ENCODE data around the gene IDH3A. TPM values are rescaled to one million over a fixed set of nuclear protein-coding genes. Genes with fewer than 3 reads are reported as not detected.
"Not testable (repeated sequence)": the region's sequence is repeated elsewhere in the genome, so short reads cannot be mapped to it uniquely, and the experiment has no call there.

The IDH3A gene
- total RNA-seq, 1 experiment from 2014 or later = 49.3 TPM

DNA sequence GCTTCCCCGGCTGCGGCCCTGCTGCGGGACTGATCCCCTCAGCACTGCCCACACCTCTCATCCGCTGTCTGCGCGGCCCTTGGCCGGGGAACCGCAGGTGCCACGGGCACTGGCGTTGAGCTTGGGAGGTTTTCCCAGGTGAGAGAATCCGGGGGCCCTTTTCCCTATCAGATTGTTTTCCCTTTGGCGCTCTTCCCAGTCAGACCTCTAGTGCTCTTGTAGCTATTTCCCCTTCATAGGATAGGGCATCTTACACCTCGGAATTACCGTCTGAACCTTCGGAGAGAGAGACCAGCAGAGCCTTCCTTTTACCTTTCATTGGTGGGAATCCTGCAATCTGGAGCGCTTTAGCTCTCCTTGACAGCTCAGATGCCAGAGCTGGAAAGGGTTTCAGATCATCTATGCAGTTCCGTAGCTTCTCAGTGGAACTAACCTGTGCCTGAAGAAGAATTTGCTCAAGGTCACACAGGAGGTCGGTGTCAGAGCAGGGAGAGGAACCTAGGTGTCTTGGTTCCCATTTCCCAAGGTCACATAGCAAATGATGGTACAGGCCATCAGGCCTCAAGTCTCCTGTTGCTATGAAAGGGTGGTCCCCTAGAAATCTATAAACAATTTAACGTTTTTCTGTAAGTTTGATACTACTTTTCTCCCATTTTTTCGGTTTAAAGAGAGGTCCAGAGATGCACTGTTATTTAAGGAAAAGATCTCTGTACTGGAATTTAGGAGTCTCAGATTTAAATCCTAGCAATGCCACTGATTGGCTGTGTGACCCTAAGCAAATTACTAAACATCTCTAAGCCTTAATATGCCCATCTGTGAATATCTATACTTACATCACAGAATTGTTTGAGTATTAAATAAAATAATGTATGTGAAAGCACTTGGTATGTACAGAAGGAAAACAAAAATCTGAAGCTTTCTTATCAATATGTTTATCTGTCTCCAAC lies 916 bp downstream of the IDH3A start:
- peaks cover 60% of the 10 kb centered on the region for H3K79me2 ChIP-seq (ENCODE audit: low read length)

DNA sequence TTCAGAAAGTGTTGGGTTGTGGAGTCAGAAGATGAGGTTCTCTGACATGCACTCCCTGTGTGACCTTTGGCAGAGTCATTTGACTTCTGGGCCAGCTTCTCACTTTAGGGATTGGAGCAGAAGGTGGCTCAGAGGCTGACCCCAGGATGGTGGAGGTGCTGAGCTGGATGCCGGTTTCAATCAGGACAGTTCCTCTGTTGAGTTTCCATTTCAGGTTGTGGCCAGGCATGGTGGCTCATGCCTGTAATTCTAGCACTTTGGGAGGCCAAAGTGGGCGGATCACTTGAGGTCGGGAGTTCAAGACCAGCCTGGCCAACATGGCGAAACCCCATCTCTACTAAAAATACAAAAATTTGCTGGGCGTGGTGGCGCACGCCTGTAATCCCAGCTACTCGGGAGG lies 1.9 kb downstream of the IDH3A start:
- not testable (repeated sequence) for H2AFZ ChIP-seq (ENCODE audit: low read length); H3K9me2 ChIP-seq (replicated peaks; ENCODE audit: insufficient read depth, low read length); H3K27me3 ChIP-seq (ENCODE audit: low read length); H3K9me3 ChIP-seq (ENCODE audit: low read length); DNase-seq; H3K27ac ChIP-seq (ENCODE audit: low read length); H4K20me1 ChIP-seq (ENCODE audit: insufficient read depth, low read depth, low read length)
- H3K4me1 ChIP-seq (ENCODE audit: low read length) = peaks cover 17% of the 10 kb centered on the region
- H3K9ac ChIP-seq (ENCODE audit: low read length) = peak overlapping the region; percentile 88; the same call in 1 of the 2 replicates
- H3K4me3 ChIP-seq (ENCODE audit: low read length) = peak overlapping the region; percentile 79
- peaks cover 18% of the 10 kb centered on the region; the same call in 1 of the 2 replicates for H3K36me3 ChIP-seq (ENCODE audit: insufficient read depth, low read length)
- peaks cover 68% of the 10 kb centered on the region for H3K79me2 ChIP-seq (ENCODE audit: low read length)
- peak overlapping the region; percentile 100 for H3K4me2 ChIP-seq (ENCODE audit: low read depth, low read length, poor library complexity, severe bottlenecking)

More for the DNA sequence above, 916 bp downstream of the IDH3A start:
- Histone ChIP-seq H3K9me3 (ENCODE audit: low read length) (no peaks in the 10 kb centered on the region), H3K9me2 (replicated peaks; ENCODE audit: insufficient read depth, low read length) (no peaks in the 10 kb centered on the region), H2AFZ (ENCODE audit: low read length) (0 out of 2 replicates have a peak overlapping the region, but pooled peaks have one; percentile 44), H3K27ac (ENCODE audit: low read length) (peak overlapping the region; percentile 52), H3K4me1 (ENCODE audit: low read length) (peaks cover 17% of the 10 kb centered on the region), H3K36me3 (ENCODE audit: insufficient read depth, low read length) (peaks cover 9% of the 10 kb centered on the region; the same call in 1 of the 2 replicates), H3K9ac (ENCODE audit: low read length) (peak overlapping the region; percentile 88), H3K4me2 (ENCODE audit: low read depth, low read length, poor library complexity, severe bottlenecking) (peak overlapping the region; percentile 100), H3K4me3 (ENCODE audit: low read length) (peak overlapping the region; percentile 79), H3K27me3 (ENCODE audit: low read length) (no peaks in the 10 kb centered on the region), H4K20me1 (ENCODE audit: insufficient read depth, low read depth, low read length) (no peaks in the 10 kb centered on the region)
- peak; percentile 76 for DNase-seq

DNA sequence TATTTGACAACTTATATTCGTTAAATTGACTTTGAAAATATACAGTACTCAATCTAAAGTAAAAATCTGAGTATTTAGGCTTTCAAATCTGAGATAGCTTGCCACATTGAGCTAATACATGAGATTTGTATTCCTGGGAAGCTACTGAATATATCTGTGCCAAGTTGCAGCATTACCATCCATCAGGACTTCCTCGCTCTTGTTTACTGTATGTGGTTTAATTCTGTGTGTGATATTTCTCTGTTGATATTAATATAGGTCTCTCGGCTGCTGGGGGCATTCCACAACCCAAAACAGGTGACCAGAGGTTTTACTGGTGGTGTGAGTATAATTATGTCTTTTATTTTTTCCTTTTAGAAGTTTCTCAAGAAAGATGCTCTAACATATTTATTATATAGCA lies 5.8 kb downstream of the IDH3A start:
- Histone ChIP-seq H3K4me3 (ENCODE audit: low read length) (no peak overlapping the region), H3K9me2 (replicated peaks; ENCODE audit: insufficient read depth, low read length) (no peaks in the 10 kb centered on the region), H3K4me2 (ENCODE audit: low read depth, low read length, poor library complexity, severe bottlenecking) (no peak overlapping the region), H3K9ac (ENCODE audit: low read length) (no peak overlapping the region), H4K20me1 (ENCODE audit: insufficient read depth, low read depth, low read length) (no peaks in the 10 kb centered on the region), H3K79me2 (ENCODE audit: low read length) (peaks cover 68% of the 10 kb centered on the region), H3K9me3 (ENCODE audit: low read length) (no peaks in the 10 kb centered on the region), H3K4me1 (ENCODE audit: low read length) (peaks cover 10% of the 10 kb centered on the region), H3K36me3 (ENCODE audit: insufficient read depth, low read length) (peaks cover 44% of the 10 kb centered on the region; the same call in 1 of the 2 replicates), H3K27me3 (ENCODE audit: low read length) (no peaks in the 10 kb centered on the region), H2AFZ (ENCODE audit: low read length) (no peak overlapping the region), H3K27ac (ENCODE audit: low read length) (no peak overlapping the region)
- DNase-seq = no peak

DNA sequence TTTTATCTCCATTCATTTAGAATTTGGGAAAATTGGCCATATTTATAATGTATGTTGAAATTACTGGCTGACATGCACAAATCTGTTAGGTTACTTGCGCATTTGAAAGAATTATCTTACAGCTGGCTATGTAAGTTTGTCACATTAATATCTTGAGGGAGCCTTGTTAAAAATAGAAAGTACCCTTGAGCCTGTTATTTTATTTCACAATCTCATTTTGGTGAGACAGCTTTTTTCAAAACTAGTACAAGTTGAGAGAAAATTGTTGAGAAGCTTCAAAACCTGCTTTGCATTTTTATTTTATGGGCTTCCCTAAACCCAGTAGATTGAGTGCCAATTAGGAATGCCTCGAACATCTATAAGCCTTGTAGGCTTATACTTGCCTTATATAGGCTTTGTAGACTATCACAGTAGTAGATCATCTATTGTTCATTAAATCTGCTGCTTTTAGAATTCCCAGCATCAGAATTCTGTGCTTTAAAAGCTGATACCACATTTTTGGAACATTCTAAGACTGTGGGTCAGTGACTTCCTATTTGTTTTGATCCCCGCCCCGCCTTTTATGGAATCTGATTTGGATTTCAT lies 6.3 kb downstream of the IDH3A start:
- Histone ChIP-seq H3K9me3 (ENCODE audit: low read length) (no peaks in the 10 kb centered on the region), H2AFZ (ENCODE audit: low read length) (no peak overlapping the region), H3K36me3 (ENCODE audit: insufficient read depth, low read length) (peaks cover 46% of the 10 kb centered on the region; the same call in 1 of the 2 replicates), H3K27me3 (ENCODE audit: low read length) (no peaks in the 10 kb centered on the region), H3K79me2 (ENCODE audit: low read length) (peaks cover 63% of the 10 kb centered on the region), H3K4me2 (ENCODE audit: low read depth, low read length, poor library complexity, severe bottlenecking) (no peak overlapping the region), H4K20me1 (ENCODE audit: insufficient read depth, low read depth, low read length) (no peaks in the 10 kb centered on the region), H3K9me2 (replicated peaks; ENCODE audit: insufficient read depth, low read length) (no peaks in the 10 kb centered on the region), H3K4me3 (ENCODE audit: low read length) (no peak overlapping the region), H3K27ac (ENCODE audit: low read length) (no peak overlapping the region), H3K4me1 (ENCODE audit: low read length) (peaks cover 7% of the 10 kb centered on the region), H3K9ac (ENCODE audit: low read length) (no peak overlapping the region)
- no peak for DNase-seq

DNA sequence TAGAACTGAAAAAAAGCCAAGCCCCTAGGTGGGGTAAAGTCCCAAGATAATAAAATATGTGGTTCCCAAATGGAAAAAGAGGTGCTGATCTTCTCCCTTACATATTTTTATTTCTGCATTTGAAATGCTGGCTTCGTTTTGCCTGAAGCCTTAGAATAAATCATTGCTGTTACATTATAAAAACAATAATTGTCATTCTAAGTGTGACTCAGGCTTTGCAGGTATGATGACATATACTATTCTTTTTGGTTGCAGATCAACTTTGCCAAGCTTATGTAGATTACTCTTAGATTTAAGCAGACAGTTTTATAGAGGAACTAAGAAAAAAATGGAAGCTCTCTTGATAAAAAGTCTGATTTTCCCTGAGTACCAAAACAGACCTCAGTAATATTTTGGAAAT lies 7.5 kb downstream of the IDH3A start:
- Histone ChIP-seq H3K27me3 (ENCODE audit: low read length) (no peaks in the 10 kb centered on the region), H3K9me2 (replicated peaks; ENCODE audit: insufficient read depth, low read length) (no peaks in the 10 kb centered on the region), H3K4me2 (ENCODE audit: low read depth, low read length, poor library complexity, severe bottlenecking) (no peak overlapping the region), H3K79me2 (ENCODE audit: low read length) (peaks cover 51% of the 10 kb centered on the region), H3K4me3 (ENCODE audit: low read length) (no peak overlapping the region), H4K20me1 (ENCODE audit: insufficient read depth, low read depth, low read length) (no peaks in the 10 kb centered on the region), H3K36me3 (ENCODE audit: insufficient read depth, low read length) (peaks cover 52% of the 10 kb centered on the region; the same call in 1 of the 2 replicates), H3K9ac (ENCODE audit: low read length) (no peak overlapping the region), H2AFZ (ENCODE audit: low read length) (no peak overlapping the region), H3K4me1 (ENCODE audit: low read length) (no peaks in the 10 kb centered on the region), H3K9me3 (ENCODE audit: low read length) (no peaks in the 10 kb centered on the region), H3K27ac (ENCODE audit: low read length) (no peak overlapping the region)
- no peak for DNase-seq

DNA sequence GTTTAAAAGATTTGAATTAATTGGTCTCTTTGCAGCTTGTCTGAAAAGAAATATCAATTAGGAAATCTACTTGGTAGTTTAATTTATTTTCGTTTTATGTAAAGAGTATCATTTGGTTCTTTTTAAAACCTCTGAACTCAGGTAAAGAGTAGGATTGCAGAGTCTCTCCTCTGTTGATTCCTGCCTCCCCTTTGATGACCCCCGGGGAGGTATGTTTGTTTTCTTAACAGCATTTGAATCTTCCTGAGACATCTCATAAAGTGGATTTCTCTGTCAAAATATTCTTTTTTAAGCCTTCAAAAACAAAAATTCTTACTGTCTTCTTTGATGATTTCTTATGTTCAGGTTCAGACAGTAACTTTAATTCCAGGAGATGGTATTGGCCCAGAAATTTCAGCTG lies 8.0 kb downstream of the IDH3A start:
- Histone ChIP-seq H3K9me2 (replicated peaks; ENCODE audit: insufficient read depth, low read length) (no peaks in the 10 kb centered on the region), H3K36me3 (ENCODE audit: insufficient read depth, low read length) (peaks cover 53% of the 10 kb centered on the region; the same call in 1 of the 2 replicates), H2AFZ (ENCODE audit: low read length) (no peak overlapping the region), H3K27me3 (ENCODE audit: low read length) (no peaks in the 10 kb centered on the region), H4K20me1 (ENCODE audit: insufficient read depth, low read depth, low read length) (no peaks in the 10 kb centered on the region), H3K9me3 (ENCODE audit: low read length) (no peaks in the 10 kb centered on the region), H3K79me2 (ENCODE audit: low read length) (peaks cover 47% of the 10 kb centered on the region), H3K4me1 (ENCODE audit: low read length) (no peaks in the 10 kb centered on the region), H3K4me3 (ENCODE audit: low read length) (no peak overlapping the region), H3K4me2 (ENCODE audit: low read depth, low read length, poor library complexity, severe bottlenecking) (no peak overlapping the region), H3K9ac (ENCODE audit: low read length) (no peak overlapping the region), H3K27ac (ENCODE audit: low read length) (no peak overlapping the region)
- DNase-seq = no peak

DNA sequence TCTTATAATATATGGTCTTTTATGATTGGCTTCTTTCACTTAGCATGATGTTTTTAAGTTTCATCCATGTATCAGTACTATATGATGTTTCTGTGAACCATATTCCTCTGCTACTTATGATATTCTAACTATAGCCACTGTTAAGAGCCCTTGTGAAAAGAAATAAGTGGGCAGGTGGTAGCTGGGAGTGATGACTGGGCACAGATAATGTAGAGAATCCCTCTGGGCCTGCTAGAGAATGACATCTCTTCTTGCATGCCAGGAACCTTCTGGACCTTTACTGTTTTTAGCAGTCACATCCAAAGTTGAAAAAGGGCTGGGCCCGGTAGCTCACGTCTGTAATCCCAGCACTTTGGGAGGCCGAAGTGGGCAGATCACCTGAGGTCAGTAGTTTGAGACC lies 10.2 kb downstream of the IDH3A start:
- Histone ChIP-seq H3K4me3 (ENCODE audit: low read length) (no peak overlapping the region), H3K4me1 (ENCODE audit: low read length) (no peaks in the 10 kb centered on the region), H3K9ac (ENCODE audit: low read length) (no peak overlapping the region), H3K27me3 (ENCODE audit: low read length) (no peaks in the 10 kb centered on the region), H3K9me3 (ENCODE audit: low read length) (no peaks in the 10 kb centered on the region), H3K36me3 (ENCODE audit: insufficient read depth, low read length) (peaks cover 55% of the 10 kb centered on the region), H3K4me2 (ENCODE audit: low read depth, low read length, poor library complexity, severe bottlenecking) (no peak overlapping the region), H2AFZ (ENCODE audit: low read length) (no peak overlapping the region), H3K79me2 (ENCODE audit: low read length) (peaks cover 27% of the 10 kb centered on the region), H3K27ac (ENCODE audit: low read length) (no peak overlapping the region), H4K20me1 (ENCODE audit: insufficient read depth, low read depth, low read length) (no peaks in the 10 kb centered on the region), H3K9me2 (replicated peaks; ENCODE audit: insufficient read depth, low read length) (no peaks in the 10 kb centered on the region)
- DNase-seq = no peak

DNA sequence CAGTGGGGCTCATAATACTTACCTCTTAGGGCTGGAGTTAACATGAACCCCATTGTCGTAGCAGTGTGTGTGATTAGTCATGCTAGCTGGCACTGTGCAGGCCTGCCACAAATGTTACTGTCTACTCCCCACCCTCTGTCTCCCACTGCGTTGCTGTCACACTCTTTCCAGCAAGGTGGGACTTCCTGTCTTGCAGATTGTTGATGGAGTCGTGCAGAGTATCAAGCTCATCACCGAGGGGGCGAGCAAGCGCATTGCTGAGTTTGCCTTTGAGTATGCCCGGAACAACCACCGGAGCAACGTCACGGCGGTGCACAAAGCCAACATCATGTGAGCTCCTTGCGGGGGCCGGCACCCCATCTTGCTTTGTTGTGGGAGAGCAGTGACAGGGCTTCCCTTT lies 12.9 kb downstream of the IDH3A start:
- Histone ChIP-seq H3K9me3 (ENCODE audit: low read length) (no peaks in the 10 kb centered on the region), H3K4me2 (ENCODE audit: low read depth, low read length, poor library complexity, severe bottlenecking) (no peak overlapping the region), H3K27me3 (ENCODE audit: low read length) (no peaks in the 10 kb centered on the region), H2AFZ (ENCODE audit: low read length) (no peak overlapping the region), H3K79me2 (ENCODE audit: low read length) (peaks cover 5% of the 10 kb centered on the region), H4K20me1 (ENCODE audit: insufficient read depth, low read depth, low read length) (no peaks in the 10 kb centered on the region), H3K4me3 (ENCODE audit: low read length) (no peak overlapping the region), H3K36me3 (ENCODE audit: insufficient read depth, low read length) (peaks cover 54% of the 10 kb centered on the region), H3K9ac (ENCODE audit: low read length) (no peak overlapping the region), H3K4me1 (ENCODE audit: low read length) (no peaks in the 10 kb centered on the region), H3K9me2 (replicated peaks; ENCODE audit: insufficient read depth, low read length) (no peaks in the 10 kb centered on the region), H3K27ac (ENCODE audit: low read length) (no peak overlapping the region)
- no peak for DNase-seq
